ENCODE data around the gene OR2A14.

OR2A14 gene

GRCh38 chr7:144085978-144086377 is 37.0 kb upstream of the OR2A14 start, which contains the start of gene OR2A12:
TSS of gene OR2A12 (plus strand) at chr7:144086278. CDS start at chr7:144095108, 8,830 bp downstream.
- ATAC-seq: no peak
- TF ChIP-seq PATZ1 (CRISPR knock-in tag; IDR thresholded peaks at IDR 0.05; ENCODE audit: borderline replicate concordance) (no peak), ESRRG (CRISPR knock-in tag; IDR thresholded peaks at IDR 0.05) (no peak), CSDC2 (CRISPR knock-in tag; IDR thresholded peaks at IDR 0.05) (no peak), TOX (CRISPR knock-in tag; IDR thresholded peaks at IDR 0.05; ENCODE audit: borderline replicate concordance) (no peak), ZFP30 (CRISPR knock-in tag; IDR thresholded peaks at IDR 0.05) (no peak)
- TF ChIP-seq, protein P1, sequence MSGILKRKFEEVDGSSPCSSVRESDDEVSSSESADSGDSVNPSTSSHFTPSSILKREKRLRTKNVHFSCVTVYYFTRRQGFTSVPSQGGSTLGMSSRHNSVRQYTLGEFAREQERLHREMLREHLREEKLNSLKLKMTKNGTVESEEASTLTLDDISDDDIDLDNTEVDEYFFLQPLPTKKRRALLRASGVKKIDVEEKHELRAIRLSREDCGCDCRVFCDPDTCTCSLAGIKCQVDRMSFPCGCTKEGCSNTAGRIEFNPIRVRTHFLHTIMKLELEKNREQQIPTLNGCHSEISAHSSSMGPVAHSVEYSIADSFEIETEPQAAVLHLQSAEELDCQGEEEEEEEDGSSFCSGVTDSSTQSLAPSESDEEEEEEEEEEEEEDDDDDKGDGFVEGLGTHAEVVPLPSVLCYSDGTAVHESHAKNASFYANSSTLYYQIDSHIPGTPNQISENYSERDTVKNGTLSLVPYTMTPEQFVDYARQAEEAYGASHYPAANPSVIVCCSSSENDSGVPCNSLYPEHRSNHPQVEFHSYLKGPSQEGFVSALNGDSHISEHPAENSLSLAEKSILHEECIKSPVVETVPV (CRISPR knock-in tag; IDR thresholded peaks at IDR 0.05): no peak

DNA sequence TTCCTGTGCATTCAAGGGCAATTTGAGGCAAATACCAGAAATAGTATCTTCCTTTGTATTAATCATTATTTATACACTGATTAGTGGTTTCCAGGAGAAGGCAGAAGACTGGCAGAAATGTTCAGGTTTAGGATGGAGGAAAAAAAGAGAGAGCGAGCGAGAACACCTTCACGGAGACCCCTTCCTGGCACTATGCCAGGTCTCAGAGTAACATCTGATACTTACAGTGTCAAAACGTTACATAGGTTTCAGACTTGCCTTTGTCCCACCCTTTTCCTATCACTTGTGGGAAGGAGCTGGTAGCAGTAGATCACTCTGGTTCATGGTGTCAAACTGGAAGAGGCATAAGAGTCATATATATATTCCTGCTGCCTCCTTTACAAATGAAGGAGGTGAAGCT is 36.2 kb upstream of the OR2A14 start:
- no peak for TF ChIP-seq BACH2 (CRISPR knock-in tag; IDR thresholded peaks at IDR 0.05; ENCODE audit: borderline replicate concordance)
- TF ChIP-seq RARB (CRISPR knock-in tag; IDR thresholded peaks at IDR 0.05): no peak
- no peak for TF ChIP-seq TSHZ2 (CRISPR knock-in tag; IDR thresholded peaks at IDR 0.05)
- no peak for ATAC-seq

- ATAC-seq: no peak
- TF ChIP-seq PPARA (CRISPR knock-in tag; IDR thresholded peaks at IDR 0.05; ENCODE audit: borderline replicate concordance): no peak
- no peak for TF ChIP-seq ZC3H10 (CRISPR knock-in tag; IDR thresholded peaks at IDR 0.05)
- TF ChIP-seq CREB5 (CRISPR knock-in tag; IDR thresholded peaks at IDR 0.05; ENCODE audit: low read depth): no peak
- TF ChIP-seq ZNF70 (CRISPR knock-in tag; IDR thresholded peaks at IDR 0.05): no peak
- TF ChIP-seq PATZ1 (CRISPR knock-in tag; IDR thresholded peaks at IDR 0.05; ENCODE audit: borderline replicate concordance): no peak
- TF ChIP-seq, protein P1 (CRISPR knock-in tag; IDR thresholded peaks at IDR 0.05): no peak
- TF ChIP-seq ISL1 (CRISPR knock-in tag; IDR thresholded peaks at IDR 0.05): no peak
- TF ChIP-seq BACH2 (CRISPR knock-in tag; IDR thresholded peaks at IDR 0.05; ENCODE audit: borderline replicate concordance): no peak
- TF ChIP-seq ESRRG (CRISPR knock-in tag; IDR thresholded peaks at IDR 0.05): no peak
- no peak for TF ChIP-seq GLIS3 (CRISPR knock-in tag; IDR thresholded peaks at IDR 0.05)
- no peak for TF ChIP-seq POU6F1 (CRISPR knock-in tag; IDR thresholded peaks at IDR 0.05; ENCODE audit: borderline replicate concordance, low read depth)
- no peak for TF ChIP-seq RARB (CRISPR knock-in tag; IDR thresholded peaks at IDR 0.05)
These were observed 35.7 kb upstream of the OR2A14 start for GRCh38 chr7:144087230-144087629.
